DMS53 (cell line): ENCODE measurements around the gene MYOD1.

Experiments used
- DNase-seq: peaks from one replicate; lab custom pipeline; 2025; lab: John Stamatoyannopoulos, UW

Gene MYOD1

DNA sequence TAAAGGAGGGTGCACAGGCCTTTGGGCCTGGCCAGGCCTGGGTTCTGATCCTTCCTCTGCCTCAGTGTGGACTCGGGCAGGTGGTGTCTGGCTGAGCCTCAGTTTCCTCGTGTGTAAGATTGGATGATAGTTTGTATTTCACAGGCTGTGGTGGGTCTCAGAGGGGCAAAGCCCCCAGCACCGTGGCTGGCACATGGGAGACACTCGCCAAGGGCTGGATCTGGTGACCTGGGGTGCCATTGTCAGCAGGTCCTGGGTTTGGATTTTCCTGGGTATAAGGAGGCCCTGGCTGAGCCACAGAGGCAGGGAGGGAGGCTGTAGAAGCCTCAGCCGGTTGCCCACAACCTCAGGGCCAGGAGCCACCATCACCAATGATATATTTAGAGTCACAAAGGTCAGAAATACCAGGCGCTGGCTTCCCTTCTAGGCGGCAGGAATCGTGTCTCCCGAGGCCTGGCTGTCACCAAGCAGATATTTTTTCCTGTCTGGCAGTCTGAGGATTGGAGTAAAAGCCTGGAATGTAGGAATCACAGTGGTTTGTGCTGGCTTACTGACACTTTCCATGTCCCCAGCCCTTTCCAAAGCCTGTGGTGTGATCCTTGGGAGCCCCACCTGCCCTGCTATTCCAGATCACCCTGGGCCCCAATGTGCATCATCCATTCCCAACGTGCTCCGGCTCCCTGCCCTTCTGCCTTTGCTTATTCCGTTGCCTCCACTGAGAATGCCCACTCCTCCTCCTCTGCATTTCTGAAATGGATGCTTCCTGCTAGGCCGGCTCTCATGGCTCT, 30.8 kb downstream of the MYOD1 start:
- no peak for DNase-seq

DNA sequence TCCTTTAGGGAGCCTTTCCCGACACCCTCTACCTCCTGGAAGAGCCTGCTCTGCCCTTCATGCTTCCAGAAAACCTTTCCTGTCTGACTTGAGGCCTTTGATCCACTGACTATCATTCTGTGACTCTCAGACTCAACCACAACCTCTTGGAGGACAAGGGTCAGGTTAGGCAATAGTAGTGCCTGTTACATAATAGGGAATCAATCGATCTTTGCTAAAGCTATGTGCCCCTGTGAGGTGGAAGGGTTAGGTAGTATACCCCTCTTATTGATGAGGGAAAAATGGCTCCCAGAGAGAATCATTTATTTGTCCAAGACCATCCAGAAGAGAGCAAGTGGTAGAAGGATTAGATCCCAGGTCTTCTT, 31.4 kb downstream of the MYOD1 start:
- no peak for DNase-seq

DNA sequence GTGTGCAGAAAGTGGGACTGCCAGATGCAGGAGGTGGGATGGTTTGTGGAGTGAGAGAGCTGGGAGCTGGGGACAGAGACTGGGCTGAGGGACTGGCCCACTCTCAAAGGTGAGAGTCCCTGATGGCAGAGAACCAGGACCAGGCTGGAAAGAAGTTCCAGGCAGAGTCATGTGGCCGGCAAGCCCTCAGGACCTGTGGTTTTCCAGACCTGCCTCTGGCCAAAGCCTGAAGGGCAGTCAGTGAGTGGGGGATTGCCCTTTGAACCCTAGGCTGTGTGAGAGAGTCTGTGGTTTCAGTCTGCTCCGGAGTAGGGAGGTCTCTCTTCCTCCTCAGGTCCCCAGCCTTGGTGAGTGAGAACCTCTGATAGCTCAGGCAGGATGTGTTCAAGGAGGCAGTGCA, 32.2 kb downstream of the MYOD1 start:
- DNase-seq, result no peak

DNA sequence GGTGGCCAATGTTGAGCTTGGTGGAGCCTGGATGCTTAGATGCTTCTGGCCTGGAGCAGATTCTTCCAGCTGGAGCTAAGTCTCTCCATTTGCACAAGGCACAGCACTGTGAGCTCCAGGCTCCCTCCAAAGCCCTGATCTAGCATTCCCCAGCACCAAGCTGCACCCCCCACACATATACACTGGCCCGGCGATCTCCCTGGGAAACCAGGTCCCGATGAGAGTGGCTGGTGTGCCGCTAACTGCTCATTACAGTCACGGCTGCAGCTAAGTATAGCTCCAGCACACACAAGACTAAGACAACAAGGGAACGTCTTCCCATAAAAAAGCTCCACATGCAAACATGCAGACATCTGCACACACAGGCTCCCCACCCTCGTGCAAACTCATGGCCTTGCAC, 32.8 kb downstream of the MYOD1 start:
- DNase-seq, result no peak

DNA sequence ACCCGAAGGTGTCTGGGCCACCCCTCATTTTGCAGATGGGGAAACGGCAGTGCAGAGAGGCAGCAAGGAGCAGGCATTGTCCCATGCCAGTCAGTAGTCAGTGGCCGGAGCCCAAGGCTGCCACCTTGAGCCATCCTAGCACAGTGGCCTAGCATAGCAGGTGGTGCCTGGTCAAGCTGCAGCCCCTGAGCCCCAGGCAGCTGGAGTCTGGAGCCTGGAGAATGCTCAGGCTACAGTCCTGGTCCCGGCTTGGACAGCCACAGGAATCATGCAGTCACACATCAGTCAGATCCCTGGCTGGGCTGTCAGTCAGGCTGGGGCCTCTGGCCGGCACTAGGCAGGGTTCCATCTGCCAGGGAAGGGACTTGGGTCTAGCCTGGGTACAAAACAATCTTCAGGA, 33.8 kb downstream of the MYOD1 start:
- DNase-seq, result no peak

DNA sequence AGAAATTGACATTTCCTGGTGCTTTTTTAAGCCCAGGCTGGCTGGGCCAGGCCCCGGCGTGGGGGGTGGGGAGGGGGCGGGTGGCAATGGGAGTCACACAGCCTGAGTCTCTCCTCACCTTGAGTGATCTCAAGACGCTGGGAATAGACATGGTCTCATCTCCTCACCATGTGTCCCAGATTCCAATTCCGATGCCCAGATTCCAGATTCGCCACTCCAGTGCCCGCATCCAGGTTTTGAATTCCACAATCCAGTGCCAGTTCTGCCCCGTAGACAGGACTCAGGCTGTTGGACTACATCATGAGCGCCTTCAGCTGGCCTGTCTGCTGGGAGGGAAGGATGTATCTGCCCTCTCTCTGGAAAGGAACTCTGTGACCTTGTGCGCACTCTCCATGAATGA, 34.3 kb downstream of the MYOD1 start:
- no peak for DNase-seq

DNA sequence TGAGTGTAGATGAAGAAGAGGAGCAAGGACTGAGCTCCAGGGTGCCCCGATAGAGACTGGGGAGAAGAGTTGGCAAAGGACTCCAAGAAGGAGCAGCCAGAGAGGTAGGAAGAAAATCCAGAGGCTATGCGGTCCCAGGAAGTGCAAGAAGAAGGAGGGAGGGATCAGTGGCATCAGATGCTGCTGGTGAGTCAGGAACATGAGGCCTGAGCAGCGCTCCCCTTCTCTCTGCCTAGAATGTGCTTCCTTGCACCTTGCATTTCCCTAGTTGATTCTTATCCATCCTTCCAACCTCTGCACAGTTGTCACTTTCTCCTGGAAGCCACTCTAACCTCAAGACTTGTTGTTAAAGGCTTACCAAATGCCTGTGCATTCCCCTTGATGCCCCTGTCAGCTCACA, 36.5 kb downstream of the MYOD1 start:
- DNase-seq, result no peak

DNA sequence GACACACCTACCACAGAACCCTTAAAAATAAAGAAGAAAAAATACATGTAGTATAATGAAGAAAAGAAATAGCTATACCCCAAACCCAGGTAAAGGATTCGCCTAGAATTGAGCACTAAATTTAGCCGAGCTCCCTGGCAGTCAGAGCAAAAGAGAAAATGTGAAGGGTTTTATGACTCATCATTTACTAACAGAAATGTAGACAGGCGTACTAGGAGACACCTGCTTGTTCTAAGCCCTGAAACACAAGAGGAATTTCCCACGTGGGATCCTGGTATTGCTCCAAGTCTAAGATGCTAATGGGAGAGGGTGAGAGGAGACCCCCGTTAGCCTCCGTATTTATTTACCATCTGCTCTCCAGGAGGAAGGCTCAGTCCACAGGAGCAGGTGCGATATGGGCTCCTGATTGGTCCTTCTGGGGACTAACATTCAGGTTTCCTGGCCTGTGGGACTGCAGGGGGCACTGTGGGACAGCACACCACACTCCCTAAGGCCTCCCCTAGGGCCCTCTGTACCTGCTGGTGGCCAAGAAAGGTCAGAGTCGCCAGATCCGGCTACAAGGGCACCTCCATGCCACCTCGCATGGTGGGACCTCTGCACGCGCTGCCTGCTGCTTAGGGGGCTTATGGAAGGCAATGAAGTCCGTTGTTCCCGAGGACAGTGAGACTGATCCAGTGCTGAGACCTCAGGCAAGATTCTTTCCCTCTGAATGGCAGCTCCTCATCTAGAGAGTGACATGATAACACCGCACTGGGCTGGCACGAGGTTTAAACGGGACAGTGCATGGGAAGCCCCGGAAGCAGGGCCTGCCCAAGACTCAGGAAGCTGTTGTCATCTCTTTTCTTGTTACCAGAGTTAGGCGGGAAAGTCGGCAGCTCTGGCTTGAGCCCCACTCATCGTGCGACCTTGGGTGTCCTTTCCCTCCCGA, 41.0 kb downstream of the MYOD1 start:
- DNase-seq, result peak; percentile 96

DNA sequence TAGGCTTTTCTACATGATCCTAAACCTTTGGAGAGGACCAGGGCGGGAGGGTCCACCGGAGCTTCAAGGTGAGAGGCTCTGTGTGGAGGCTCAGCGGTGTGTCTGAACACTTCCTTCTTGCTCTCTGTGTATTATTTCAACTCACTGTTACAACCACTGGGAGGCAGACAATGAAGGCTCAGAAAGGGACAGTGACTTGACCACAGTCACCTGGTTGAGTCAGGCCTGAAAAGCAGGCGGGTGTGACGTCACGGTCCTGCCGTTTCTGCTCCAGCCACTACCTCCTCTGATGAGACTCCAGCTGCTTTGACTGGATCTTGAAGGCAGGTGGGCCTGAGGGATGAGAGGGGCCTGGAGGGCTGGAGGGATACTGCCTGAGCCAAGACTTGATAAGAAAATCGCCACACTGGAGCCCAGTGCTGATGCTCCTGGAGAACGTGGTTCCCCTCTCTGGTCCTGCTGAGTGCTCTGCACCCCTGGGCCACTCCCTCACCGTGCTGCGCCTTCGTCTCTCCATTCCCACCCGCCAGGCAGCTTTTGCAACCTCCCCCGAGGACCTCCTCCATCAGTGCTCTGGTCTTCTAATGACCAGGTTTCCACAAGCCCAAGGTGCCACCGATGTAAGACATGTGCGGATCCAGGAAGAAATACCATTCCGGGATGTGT, 43.1 kb downstream of the MYOD1 start:
- DNase-seq, result peak; percentile 17

DNA sequence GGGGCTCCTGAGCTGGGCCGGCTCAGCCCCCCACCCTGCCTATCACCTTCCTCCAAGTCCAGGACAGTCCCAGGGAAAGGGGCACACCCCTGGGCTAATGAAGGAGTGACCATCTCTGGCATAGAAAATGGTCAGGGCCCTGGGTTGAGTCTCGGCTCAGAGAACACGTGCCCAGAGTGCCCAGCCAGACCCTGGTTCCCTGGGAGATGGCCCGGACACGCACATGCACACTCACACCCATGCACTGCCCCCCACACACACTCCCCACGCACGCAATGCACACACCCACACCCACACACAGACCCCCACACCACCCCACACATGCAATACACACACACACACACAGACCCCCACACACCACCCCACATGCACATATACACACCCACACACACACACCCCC, 43.9 kb downstream of the MYOD1 start:
- no peak for DNase-seq

DNA sequence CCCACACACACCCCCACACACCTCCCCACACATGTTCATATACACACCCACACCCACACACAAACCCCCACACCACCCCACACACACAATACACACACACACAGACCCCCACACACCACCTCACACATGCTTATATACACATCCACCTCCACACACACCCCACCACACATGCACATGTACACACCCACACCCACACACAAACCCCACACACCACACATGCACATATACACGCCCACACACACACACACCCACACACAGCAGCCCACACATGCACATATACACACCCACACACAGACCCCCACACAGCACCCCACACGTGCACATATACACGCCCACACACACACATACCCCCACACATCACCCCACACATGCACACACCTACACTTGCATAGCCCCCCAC, 44.3 kb downstream of the MYOD1 start:
- no peak for DNase-seq

DNA sequence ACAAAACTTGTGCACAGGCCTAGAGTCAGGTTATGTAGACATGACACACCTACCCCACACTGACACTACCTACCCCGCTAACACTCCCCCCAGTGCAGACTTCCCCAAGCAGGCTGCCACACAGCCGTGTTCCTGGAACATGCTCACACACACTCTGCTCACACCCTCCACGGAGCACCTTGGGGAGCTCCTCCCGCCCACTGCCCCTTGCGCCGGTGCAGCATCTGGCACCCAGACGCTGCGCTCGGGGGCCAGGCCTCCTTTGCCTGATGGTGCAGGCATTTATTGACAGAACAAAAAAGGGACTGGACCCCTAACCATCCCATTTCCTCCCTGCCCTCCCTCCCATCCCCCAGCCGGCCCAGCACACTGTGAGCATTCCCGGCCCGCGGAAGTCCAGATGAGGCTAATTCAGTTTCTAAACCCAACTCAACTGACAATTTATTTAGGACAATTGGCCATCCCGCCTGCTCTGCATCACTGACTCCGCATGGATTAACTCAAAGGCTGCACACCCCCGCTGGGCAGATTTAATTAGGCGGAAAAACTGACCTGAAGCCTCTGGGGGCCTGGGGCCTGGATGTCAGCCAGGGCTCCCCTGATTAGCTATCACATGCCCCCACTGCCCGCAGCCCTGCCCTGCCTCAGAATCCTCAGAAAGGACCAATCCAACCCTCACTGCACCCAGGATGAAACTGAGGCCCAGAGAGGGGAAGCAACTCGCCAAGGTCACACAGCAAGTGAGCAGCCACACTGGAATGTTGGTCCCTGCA, 45.3 kb downstream of the MYOD1 start:
- no peak for DNase-seq

DNA sequence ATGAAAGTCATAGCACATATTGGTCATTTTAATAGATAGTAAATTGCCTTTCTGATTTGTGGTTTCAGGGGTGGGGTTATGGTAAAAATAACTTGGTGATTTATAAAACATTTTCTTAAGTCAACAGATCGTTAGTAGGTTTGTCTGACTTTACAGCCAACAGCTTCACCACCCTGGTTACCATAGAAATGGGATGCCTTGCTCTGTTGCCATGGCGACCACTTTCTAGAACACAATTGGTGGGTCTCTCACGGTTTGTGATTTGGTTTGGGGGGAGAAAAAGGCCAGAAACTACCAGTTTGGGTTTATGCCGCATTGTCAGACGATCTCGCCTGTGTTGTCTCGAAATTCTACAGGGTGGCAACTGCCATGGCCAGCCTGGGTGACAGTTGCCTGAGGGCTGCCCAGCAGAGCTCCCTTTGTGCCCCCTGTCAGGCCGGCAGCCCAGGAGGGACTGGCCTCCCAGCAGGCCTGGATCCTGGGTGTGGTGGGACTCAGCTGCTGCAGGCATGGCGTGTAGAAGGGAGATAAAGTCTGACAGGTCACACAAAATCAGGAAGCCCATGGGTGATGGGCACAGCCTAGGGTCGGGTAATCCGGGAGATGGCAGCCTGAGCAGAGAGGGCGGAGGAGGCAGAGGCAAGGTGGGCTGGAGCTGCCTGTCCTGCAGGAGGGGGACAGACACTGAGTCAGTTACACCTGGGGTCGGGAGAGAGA, 46.1 kb downstream of the MYOD1 start:
- peak; percentile 29 for DNase-seq

DNA sequence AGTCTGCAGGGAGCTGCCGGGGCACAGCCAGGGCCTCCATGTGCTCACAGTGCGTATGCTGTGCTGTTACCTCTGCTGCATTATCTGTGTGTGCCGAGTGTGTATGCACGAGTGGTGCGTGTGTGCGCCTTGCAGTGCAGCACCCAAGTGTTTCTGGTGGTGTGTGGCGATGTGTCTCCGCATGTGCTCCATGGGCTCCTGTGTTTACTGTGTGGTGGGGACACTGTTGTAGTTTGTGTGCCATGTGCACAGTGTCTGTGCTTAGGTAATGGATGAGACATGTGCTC, 46.6 kb downstream of the MYOD1 start:
- DNase-seq, result peak; percentile 10

DNA sequence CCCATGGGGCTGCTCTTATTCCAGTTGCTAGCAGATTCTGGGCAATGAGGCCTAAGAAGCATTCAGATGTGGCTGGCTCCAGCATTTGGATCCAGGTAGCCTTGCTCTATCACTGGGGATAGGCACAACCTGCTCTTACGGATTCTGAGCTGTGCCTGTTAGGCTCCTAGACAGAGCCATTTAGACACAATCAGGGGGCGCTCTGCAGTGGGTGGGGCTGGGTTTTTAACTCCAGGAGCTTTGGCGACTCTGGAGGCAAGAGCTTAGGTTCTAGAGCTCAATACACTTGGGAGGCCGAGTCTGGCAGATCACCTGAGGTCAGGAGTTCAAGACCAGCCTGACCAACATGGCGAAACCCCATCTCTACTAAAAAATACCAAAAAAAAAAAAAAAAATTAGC, 47.2 kb downstream of the MYOD1 start:
- no peak for DNase-seq

DNA sequence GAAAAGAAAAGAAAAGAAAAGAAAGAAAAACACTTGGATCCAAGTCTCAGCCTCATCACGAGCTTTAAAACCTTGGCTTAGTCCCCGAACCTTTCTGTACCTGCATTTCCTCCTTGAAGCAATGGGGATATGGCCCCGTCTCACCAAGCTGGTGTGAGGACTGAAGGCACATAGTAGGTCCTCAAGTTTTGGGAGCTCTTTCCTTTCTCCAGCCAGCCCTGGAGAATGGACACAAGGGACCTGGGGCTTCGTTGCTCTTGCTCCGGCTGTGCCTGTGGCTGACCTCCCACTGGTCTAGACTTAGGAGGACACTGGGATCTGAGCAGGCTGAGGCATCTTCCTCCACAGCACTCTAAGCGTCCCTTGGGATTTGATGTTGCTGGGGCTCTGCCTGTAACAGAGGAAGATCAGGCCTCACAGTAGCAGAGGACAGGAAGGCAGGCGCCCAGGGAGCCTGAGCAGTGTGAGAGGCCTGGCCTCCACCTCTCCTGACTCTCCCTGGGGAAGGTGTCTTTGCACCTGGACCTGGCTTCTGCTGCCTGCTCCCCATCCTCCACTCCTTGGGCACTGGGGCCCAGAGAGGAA, 48.0 kb downstream of the MYOD1 start:
- no peak for DNase-seq

DNA sequence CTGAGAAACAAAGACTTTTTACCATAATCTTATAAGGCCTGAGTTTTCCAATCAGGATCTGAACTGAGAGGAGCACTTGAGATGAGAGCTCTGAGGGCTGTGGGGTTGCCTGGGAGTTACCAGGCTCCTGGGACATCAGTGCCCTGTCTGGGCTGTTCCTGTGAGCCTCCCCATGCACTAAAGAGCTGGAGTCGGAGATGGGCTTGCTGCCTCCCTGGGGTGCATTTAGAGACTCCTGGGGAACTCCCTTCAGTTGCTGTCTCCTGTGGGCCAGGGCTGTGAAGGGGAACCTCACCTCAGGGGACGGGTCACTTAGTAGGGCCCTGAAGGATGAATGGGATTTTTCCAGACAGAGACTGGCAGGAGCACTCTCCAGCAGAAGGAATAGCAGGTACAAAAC, 48.5 kb downstream of the MYOD1 start:
- DNase-seq, result no peak

DNA sequence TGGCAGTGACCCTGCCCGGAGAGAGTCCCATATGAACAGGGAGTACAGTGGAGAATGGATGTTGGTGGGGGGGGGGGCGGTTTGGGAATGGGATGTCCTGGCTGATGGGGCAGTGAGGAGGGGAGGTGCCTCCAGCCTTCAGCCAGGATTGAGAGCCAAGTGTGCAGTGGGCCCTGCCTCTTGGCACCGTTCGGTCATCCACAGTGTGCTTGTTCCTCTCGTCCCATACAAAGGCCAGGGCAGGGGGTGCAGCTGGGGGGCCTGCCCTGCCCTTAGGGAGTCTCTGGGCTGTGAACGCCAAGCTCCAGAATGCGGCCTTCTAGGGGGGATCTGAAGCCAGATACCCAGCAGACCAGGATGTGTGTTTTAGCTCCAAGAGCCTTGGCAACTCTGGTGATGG, 49.2 kb downstream of the MYOD1 start:
- DNase-seq, result no peak

DNA sequence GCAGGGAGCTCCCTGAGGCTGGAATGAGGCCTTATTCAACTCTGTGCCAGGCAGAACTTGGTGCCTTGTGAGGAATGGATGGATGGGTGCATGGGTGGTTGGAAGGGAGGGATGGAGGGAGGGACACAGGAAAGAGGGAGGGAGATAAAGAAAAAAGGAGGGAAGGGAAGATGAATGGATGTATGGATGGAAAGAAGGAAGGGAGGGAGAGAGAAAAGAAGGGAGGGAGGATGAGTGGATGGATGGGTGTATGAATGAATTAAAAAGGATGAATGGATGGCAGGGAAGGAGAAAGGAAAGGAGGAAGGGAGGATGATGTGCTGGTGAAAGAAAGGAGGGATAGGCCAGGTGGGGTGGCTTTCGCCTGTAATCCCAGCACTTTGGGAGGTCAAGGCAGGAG, 49.8 kb downstream of the MYOD1 start:
- DNase-seq, result no peak

DNA sequence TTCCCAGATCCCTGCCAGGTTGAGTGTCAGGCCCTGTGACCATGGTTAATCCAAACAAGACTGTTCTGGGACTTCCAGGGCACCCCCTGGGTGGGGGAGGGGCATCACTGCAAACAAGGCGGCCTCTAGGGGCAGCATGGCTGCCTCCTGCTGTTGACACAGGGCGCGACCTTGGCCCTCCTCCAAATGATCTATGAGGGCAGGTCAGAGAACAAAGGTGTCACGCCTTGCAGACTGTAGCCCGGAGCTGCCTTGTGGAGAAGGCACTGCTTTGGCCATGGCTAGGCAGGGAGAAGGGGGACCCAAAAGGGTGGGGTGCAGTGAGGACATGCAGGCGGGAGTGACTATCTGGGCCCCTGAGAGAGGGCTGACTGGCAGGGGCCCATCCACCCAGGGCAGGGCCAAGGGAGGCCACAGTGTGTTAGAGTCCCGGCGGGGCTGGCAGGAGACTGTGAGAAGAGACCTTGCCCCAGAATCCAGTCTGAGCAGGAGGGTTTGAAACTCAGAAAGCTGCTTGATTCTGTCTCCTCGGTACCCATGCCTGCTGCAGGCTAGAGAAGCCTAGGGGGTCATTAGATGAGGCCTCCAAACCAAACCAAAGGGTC, 50.8 kb downstream of the MYOD1 start:
- peak; percentile 94 for DNase-seq

DNA sequence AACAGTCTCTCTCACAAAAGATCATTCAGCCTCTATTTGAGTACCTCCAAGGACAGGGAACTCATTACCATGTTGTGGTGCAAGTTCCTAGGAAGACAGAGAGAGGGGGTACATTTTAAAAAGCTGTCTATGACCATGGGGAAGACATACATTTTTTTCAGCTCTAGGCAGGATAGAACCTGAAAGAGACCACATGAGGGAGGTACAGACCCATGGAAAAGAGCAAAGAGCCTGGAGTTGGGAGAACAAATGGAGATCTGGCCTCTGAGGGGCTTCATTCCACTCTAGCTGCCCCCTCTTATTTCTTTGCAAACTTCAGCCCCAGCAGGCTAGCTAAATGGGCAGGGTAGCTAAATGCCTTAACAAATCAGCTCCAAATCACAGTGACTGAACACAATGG, 51.5 kb downstream of the MYOD1 start:
- DNase-seq, result no peak
